Lower leg skin (tissue), 3 donors: Measurements from ENCODE around the gene SH3BP5L.

Source experiments
- POLR2A ChIP-seq, 2 donors: fragments of 450-650 bp; IDR thresholded peaks; one replicate each; pipeline ENCODE4 v1.6.1; 2016 to 2017; ENCODE audit warnings: antibody characterized with exemption in 2 of 2, mild to moderate bottlenecking in 1 of 2, moderate library complexity in 1 of 2
- TF ChIP-seq, protein P1 (sequence below), 3 donors: fragments of 450-650 bp; IDR thresholded peaks; one replicate each; pipeline ENCODE4 v1.5.1; 2016; ENCODE audit warnings: antibody characterized with exemption in 3 of 3, mild to moderate bottlenecking in 3 of 3, moderate library complexity in 2 of 3

GRCh38 chr1:248775441-248775840, 50.3 kb downstream of the SH3BP5L start:
- TF ChIP-seq, protein P1, sequence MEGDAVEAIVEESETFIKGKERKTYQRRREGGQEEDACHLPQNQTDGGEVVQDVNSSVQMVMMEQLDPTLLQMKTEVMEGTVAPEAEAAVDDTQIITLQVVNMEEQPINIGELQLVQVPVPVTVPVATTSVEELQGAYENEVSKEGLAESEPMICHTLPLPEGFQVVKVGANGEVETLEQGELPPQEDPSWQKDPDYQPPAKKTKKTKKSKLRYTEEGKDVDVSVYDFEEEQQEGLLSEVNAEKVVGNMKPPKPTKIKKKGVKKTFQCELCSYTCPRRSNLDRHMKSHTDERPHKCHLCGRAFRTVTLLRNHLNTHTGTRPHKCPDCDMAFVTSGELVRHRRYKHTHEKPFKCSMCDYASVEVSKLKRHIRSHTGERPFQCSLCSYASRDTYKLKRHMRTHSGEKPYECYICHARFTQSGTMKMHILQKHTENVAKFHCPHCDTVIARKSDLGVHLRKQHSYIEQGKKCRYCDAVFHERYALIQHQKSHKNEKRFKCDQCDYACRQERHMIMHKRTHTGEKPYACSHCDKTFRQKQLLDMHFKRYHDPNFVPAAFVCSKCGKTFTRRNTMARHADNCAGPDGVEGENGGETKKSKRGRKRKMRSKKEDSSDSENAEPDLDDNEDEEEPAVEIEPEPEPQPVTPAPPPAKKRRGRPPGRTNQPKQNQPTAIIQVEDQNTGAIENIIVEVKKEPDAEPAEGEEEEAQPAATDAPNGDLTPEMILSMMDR (IDR thresholded peaks at IDR 0.05): no peak
- no peak for TF ChIP-seq POLR2A (IDR thresholded peaks at IDR 0.05)
